HG02943 (cell line): Measurements from ENCODE around the gene ETV6.
"Not testable (repeated sequence)": the region's sequence is repeated elsewhere in the genome, so short reads cannot be mapped to it uniquely, and the experiment has no call there.

Source experiments
- ATAC-seq: cut with Tn5 transposase; IDR thresholded peaks from one replicate; pipeline ENCODE4 v1.9.1; 2021; ENCODE audit warnings: mild to moderate bottlenecking, low read depth, moderate library complexity; ENCODE audit not compliant: unreplicated experiment

Gene ETV6

GRCh38 chr12:11897923-11898322, 248.4 kb downstream of the ETV6 start:
- no peak for ATAC-seq

GRCh38 chr12:11901701-11902524, 252.4 kb downstream of the ETV6 start:
- ATAC-seq = no peak

GRCh38 chr12:11902525-11902875, 253.0 kb downstream of the ETV6 start:
- ATAC-seq = no peak

- ATAC-seq = no peak
Observed at GRCh38 chr12:11904124-11904523, 254.7 kb downstream of the ETV6 start.

GRCh38 chr12:11905534-11905933, 256.1 kb downstream of the ETV6 start:
- no peak for ATAC-seq

- ATAC-seq = no peak
Observed at GRCh38 chr12:11906286-11906935, 256.9 kb downstream of the ETV6 start.

GRCh38 chr12:11907625-11908024, 258.2 kb downstream of the ETV6 start:
- no peak for ATAC-seq

- not testable (repeated sequence) for ATAC-seq
Observed at GRCh38 chr12:11909406-11909805, 259.9 kb downstream of the ETV6 start.

GRCh38 chr12:11916113-11916512, 266.6 kb downstream of the ETV6 start:
- ATAC-seq = no peak

GRCh38 chr12:11916771-11917170, 267.3 kb downstream of the ETV6 start:
- ATAC-seq = no peak

GRCh38 chr12:11917501-11917900, 268.0 kb downstream of the ETV6 start:
- no peak for ATAC-seq

GRCh38 chr12:11920231-11920630, 270.8 kb downstream of the ETV6 start:
- ATAC-seq = no peak

- no peak for ATAC-seq
Observed at GRCh38 chr12:11922361-11922760, 272.9 kb downstream of the ETV6 start.

GRCh38 chr12:11923067-11923466, 273.6 kb downstream of the ETV6 start:
- ATAC-seq = no peak

- no peak for ATAC-seq
Observed at GRCh38 chr12:11927286-11927935, 277.9 kb downstream of the ETV6 start.

- no peak for ATAC-seq
Observed at GRCh38 chr12:11929714-11930113, 280.2 kb downstream of the ETV6 start.

- ATAC-seq = no peak
Observed at GRCh38 chr12:11939223-11939622, 289.7 kb downstream of the ETV6 start.

- ATAC-seq = no peak
Observed at GRCh38 chr12:11941606-11942337, 292.3 kb downstream of the ETV6 start.

- no peak for ATAC-seq
Observed at GRCh38 chr12:11943919-11944700, 294.6 kb downstream of the ETV6 start.
